Activated T-helper 2 cell treated with anti-CD3 and anti-CD28 coated beads, Interferon-gamma antibody, Interleukin-2, Interleukin-4, amounts not matched to agents 10 μg/mL and 5 μg/mL and 100 μg/mL, durations not matched to agents 14 hours and 24 hours and 36 hours (primary cell): ENCODE measurements around the gene OPN1SW. TPM values are rescaled to one million over a fixed set of nuclear protein-coding genes. Genes with fewer than 3 reads are reported as not detected.

Source experiments
- DNase-seq: peaks from one replicate; pipeline ENCODE4 v3.0.0; 2021; ENCODE audit warnings: low spot score
- H3K27ac Mint-ChIP-seq: one replicate; pipeline ENCODE4 v1.8.0; 2021; ENCODE audit warnings: mixed read lengths
- H3K27me3 Mint-ChIP-seq: one replicate; pipeline ENCODE4 v1.8.0; 2021; ENCODE audit warnings: low read depth, mixed read lengths
- H3K36me3 Mint-ChIP-seq: one replicate; pipeline ENCODE4 v1.8.0; 2021; ENCODE audit warnings: low read depth, mixed read lengths
- H3K4me1 Mint-ChIP-seq: one replicate; pipeline ENCODE4 v1.8.0; 2021; ENCODE audit warnings: low read depth, mixed read lengths
- H3K4me3 Mint-ChIP-seq: one replicate; pipeline ENCODE4 v1.8.0; 2021; ENCODE audit warnings: low read depth, mild to moderate bottlenecking, moderate library complexity, mixed read lengths
- H3K9me3 Mint-ChIP-seq: one replicate; pipeline ENCODE4 v1.8.0; 2021; ENCODE audit warnings: mixed read lengths
- intact Hi-C: fragments of 100-400 bp; cut with micrococcal nuclease; formaldehyde crosslinking; loops from one replicate; pipeline ENCODE4 v1.15.1; 2023
- total RNA-seq: library from RNA; stranded (reverse); gene quantifications from 2 replicates; pipeline ENCODE4 v1.2.3, GENCODE V29; 2022

The OPN1SW gene
- not detected in 2 replicates for total RNA-seq

GRCh38 chr7:128775744-128776474 is at the start of gene OPN1SW:
Gene OPN1SW, minus strand, starts transcription at chr7:128775794. Its CDS starts 13 bp downstream, at chr7:128775781.
- Mint-ChIP-seq H3K4me1 (peaks cover 7% of the 10 kb centered on the region), H3K27me3 (peaks cover 6% of the 10 kb centered on the region), H3K36me3 (peaks cover 37% of the 10 kb centered on the region), H3K27ac (no peak within 1 kb of the TSS), H3K9me3 (peaks cover 15% of the 10 kb centered on the region), H3K4me3 (no peak within 1 kb of the TSS)
- no peak for DNase-seq
- intact Hi-C loops = no loop called here

GRCh38 chr7:128821724-128822123 is 46.1 kb upstream of the OPN1SW start:
- intact Hi-C loops = no loop called here
- Mint-ChIP-seq H3K27ac (no peak overlapping the region), H3K36me3 (no peaks in the 10 kb centered on the region), H3K4me3 (no peak overlapping the region), H3K9me3 (no peaks in the 10 kb centered on the region), H3K4me1 (no peaks in the 10 kb centered on the region), H3K27me3 (peaks cover 8% of the 10 kb centered on the region)
- DNase-seq = no peak

GRCh38 chr7:128818694-128819093 is 43.1 kb upstream of the OPN1SW start:
- H3K4me3 Mint-ChIP-seq = no peak overlapping the region

GRCh38 chr7:128815289-128815942 is 39.8 kb upstream of the OPN1SW start:
- H3K4me3 Mint-ChIP-seq = no peak overlapping the region
- H3K36me3 Mint-ChIP-seq = no peaks in the 10 kb centered on the region
- DNase-seq = no peak
- H3K27ac Mint-ChIP-seq = no peak overlapping the region
- H3K27me3 Mint-ChIP-seq = peaks cover 11% of the 10 kb centered on the region
- intact Hi-C loops = no loop called here
- no peaks in the 10 kb centered on the region for H3K4me1 Mint-ChIP-seq
- H3K9me3 Mint-ChIP-seq = no peaks in the 10 kb centered on the region

More at GRCh38 chr7:128818694-128819093, 43.1 kb upstream of the OPN1SW start:
- Mint-ChIP-seq H3K4me1 (no peaks in the 10 kb centered on the region), H3K9me3 (no peaks in the 10 kb centered on the region), H3K36me3 (no peaks in the 10 kb centered on the region), H3K27me3 (peaks cover 11% of the 10 kb centered on the region), H3K27ac (no peak overlapping the region)
- intact Hi-C loops = no loop called here
- DNase-seq = no peak

- H3K9me3 Mint-ChIP-seq = no peaks in the 10 kb centered on the region
- H3K4me1 Mint-ChIP-seq = no peaks in the 10 kb centered on the region
- peaks cover 7% of the 10 kb centered on the region for H3K27me3 Mint-ChIP-seq
- intact Hi-C loops = no loop called here
- H3K27ac Mint-ChIP-seq = no peak overlapping the region
- no peak overlapping the region for H3K4me3 Mint-ChIP-seq
- DNase-seq = no peak
- no peaks in the 10 kb centered on the region for H3K36me3 Mint-ChIP-seq
These were observed 38.9 kb upstream of the OPN1SW start for GRCh38 chr7:128814499-128814898.

- Mint-ChIP-seq H3K27ac (no peak overlapping the region), H3K4me3 (no peak overlapping the region), H3K27me3 (peaks cover 5% of the 10 kb centered on the region), H3K36me3 (no peaks in the 10 kb centered on the region), H3K4me1 (no peaks in the 10 kb centered on the region), H3K9me3 (no peaks in the 10 kb centered on the region)
- intact Hi-C loops = no loop called here
- DNase-seq = no peak
These were observed 37.0 kb upstream of the OPN1SW start for GRCh38 chr7:128812514-128813168.

GRCh38 chr7:128811631-128812430 is 36.2 kb upstream of the OPN1SW start:
- H3K4me3 Mint-ChIP-seq = no peak overlapping the region
- H3K9me3 Mint-ChIP-seq = no peaks in the 10 kb centered on the region
- no peak for DNase-seq
- H3K27me3 Mint-ChIP-seq = peaks cover 3% of the 10 kb centered on the region
- no peaks in the 10 kb centered on the region for H3K36me3 Mint-ChIP-seq
- intact Hi-C loops = no loop called here
- H3K27ac Mint-ChIP-seq = no peak overlapping the region
- H3K4me1 Mint-ChIP-seq = no peaks in the 10 kb centered on the region

GRCh38 chr7:128810997-128811396 is 35.4 kb upstream of the OPN1SW start:
- Mint-ChIP-seq H3K4me1 (no peaks in the 10 kb centered on the region), H3K4me3 (no peak overlapping the region), H3K27me3 (peaks cover 3% of the 10 kb centered on the region), H3K27ac (no peak overlapping the region), H3K9me3 (no peaks in the 10 kb centered on the region), H3K36me3 (no peaks in the 10 kb centered on the region)
- no peak for DNase-seq
- intact Hi-C loops = no loop called here

- intact Hi-C loops = no loop called here
- H3K9me3 Mint-ChIP-seq = no peaks in the 10 kb centered on the region
- H3K36me3 Mint-ChIP-seq = no peaks in the 10 kb centered on the region
- H3K27me3 Mint-ChIP-seq = peaks cover 1% of the 10 kb centered on the region
- no peak overlapping the region for H3K4me3 Mint-ChIP-seq
- DNase-seq = no peak
- no peak overlapping the region for H3K27ac Mint-ChIP-seq
- H3K4me1 Mint-ChIP-seq = no peaks in the 10 kb centered on the region
These were observed 34.9 kb upstream of the OPN1SW start for GRCh38 chr7:128810473-128810872.

- Mint-ChIP-seq H3K27me3 (no peaks in the 10 kb centered on the region), H3K27ac (no peak overlapping the region), H3K4me1 (no peaks in the 10 kb centered on the region), H3K9me3 (no peaks in the 10 kb centered on the region), H3K36me3 (no peaks in the 10 kb centered on the region), H3K4me3 (no peak overlapping the region)
- intact Hi-C loops = no loop called here
- DNase-seq = no peak
These were observed 33.8 kb upstream of the OPN1SW start for GRCh38 chr7:128809363-128809762.

GRCh38 chr7:128807191-128807590 is 31.6 kb upstream of the OPN1SW start:
- H3K4me3 Mint-ChIP-seq = no peak overlapping the region

GRCh38 chr7:128805225-128805624 is 29.6 kb upstream of the OPN1SW start:
- no peak overlapping the region for H3K4me3 Mint-ChIP-seq
- no peak for DNase-seq
- no peaks in the 10 kb centered on the region for H3K9me3 Mint-ChIP-seq
- intact Hi-C loops = no loop called here
- no peak overlapping the region for H3K27ac Mint-ChIP-seq
- no peaks in the 10 kb centered on the region for H3K27me3 Mint-ChIP-seq
- H3K4me1 Mint-ChIP-seq = no peaks in the 10 kb centered on the region
- no peaks in the 10 kb centered on the region for H3K36me3 Mint-ChIP-seq

More at GRCh38 chr7:128807191-128807590, 31.6 kb upstream of the OPN1SW start:
- no peaks in the 10 kb centered on the region for H3K9me3 Mint-ChIP-seq
- intact Hi-C loops = no loop called here
- H3K27ac Mint-ChIP-seq = no peak overlapping the region
- H3K4me1 Mint-ChIP-seq = no peaks in the 10 kb centered on the region
- H3K36me3 Mint-ChIP-seq = no peaks in the 10 kb centered on the region
- no peak for DNase-seq
- no peaks in the 10 kb centered on the region for H3K27me3 Mint-ChIP-seq
